A673 (cell line): ENCODE data around the gene CDH4.

Experiments
- CTCF ChIP-seq: fragments of 300-800, 200-600 bp; sonication (generic); conservative IDR thresholded peaks from 2 replicates; pipeline ENCODE4 v1.5.1; 2017; ENCODE audit warnings: low read depth, mild to moderate bottlenecking, antibody characterized with exemption, low read length, moderate library complexity, mixed read lengths
- EZH2 ChIP-seq: fragments of 200-600 bp; sonication (generic); IDR thresholded peaks from 2 replicates; pipeline ENCODE4 v1.6.1; 2017; ENCODE audit warnings: borderline replicate concordance, low read depth, mild to moderate bottlenecking, mixed read lengths, antibody characterized with exemption, low read length; ENCODE audit not compliant: poor library complexity, severe bottlenecking

GRCh38 chr20:61330441-61330840, 78.4 kb downstream of the CDH4 start:
- no peak for TF ChIP-seq CTCF
- TF ChIP-seq EZH2: no peak
